IPS-NIHi7 (cell line): ENCODE measurements around the gene CDH12.
"Not testable (repeated sequence)": the region's sequence is repeated elsewhere in the genome, so short reads cannot be mapped to it uniquely, and the experiment has no call there.

Experiments used
- DNase-seq: peaks from one replicate; pipeline ENCODE4 v3.0.0; 2012; ENCODE audit warnings: mixed read lengths; ENCODE audit errors: extremely low spot score

CDH12 gene

DNA sequence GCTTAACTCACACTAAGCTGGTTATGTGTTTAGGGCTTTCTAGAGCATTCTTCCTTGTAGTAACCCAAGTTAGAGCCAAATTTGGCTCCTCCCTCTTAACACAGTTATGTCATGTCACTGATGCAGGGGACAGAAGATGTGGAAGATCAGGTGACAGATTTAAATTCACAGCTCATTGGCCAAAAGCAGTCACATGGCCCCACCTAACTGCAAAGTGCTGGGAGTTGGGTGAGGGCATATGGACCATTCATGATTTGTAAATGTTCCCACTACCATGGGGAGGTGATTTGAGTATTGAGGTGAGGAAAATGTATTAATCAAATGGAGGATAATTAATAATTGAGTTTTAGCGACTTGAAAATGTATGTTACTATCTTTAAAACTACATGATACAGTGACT, 829.4 kb downstream of the CDH12 start:
- no peak for DNase-seq

DNA sequence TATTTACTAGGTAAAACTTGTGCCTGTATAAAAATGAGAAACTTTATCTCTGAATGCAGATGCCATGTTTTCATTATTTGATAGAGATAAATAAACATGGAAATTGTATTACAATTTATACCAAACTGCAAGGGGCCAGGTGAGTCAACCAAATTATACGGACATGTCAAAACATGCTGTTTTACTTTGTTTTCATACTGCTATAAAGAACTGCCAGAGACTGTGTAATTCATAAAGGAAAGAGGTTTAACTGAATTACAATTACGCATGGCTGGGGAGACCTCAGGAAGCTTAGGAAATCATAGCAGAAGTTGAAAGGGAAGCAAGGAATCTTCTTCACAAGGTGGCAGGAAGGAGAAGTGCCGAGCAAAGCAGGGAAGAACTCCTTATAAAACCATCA, 840.3 kb downstream of the CDH12 start:
- not testable (repeated sequence) for DNase-seq

DNA sequence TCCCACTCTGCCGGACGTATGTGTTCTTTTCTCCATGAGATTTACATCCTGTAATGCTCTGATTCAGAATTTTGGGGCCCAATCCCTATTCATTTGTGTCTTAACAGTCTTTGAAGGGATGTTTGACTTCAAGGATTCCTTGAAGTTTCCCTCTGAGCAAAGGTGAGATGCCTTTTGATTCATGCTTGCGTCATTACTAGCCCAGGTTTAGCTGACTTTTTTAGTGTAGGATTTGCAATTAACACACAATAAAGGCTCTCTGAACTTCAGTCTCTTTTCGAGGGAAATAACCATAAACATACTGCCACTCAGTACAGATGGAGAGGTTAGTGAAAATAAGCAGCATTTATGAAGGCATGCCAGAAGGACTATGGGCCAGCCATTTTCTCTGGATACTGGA, 842.3 kb downstream of the CDH12 start:
- DNase-seq: not testable (repeated sequence)

DNA sequence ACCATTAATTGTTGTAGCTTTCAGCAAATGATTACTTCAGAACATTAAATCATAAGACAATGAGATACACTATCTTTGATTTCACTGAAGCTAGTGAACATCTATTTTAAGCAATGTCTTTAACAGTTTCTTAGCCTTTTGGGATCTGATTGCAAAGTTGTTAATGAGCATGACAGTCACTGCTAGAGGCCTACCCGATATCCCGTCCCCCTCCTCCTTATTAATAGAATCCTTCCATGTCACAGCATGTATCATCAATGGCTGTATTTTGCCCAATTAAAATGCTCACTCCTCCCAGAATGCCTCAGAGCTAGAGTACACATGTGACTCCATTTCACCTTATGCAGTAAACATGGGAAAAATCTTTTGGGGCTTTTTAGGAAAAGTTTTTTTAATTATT, 852.0 kb downstream of the CDH12 start:
- not testable (repeated sequence) for DNase-seq

DNA sequence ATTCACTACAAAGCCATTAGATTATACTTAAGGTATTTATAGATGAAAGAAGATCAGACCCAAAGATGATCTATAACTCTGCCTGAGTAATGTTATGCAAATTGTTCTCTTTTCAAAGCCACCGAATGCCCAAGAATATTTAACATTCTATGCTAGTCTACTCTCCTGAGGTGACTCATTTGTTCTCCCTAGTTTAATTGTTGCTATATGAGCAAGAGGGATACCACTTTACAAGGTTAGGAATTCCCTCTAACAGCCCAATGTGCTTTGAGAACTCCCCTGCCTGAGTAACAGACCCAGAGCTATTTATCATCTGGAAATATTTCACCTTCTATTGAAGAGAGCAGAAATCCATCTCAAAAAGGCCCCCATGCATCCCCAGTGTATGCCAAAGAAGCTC, 867.3 kb downstream of the CDH12 start:
- DNase-seq: not testable (repeated sequence)

DNA sequence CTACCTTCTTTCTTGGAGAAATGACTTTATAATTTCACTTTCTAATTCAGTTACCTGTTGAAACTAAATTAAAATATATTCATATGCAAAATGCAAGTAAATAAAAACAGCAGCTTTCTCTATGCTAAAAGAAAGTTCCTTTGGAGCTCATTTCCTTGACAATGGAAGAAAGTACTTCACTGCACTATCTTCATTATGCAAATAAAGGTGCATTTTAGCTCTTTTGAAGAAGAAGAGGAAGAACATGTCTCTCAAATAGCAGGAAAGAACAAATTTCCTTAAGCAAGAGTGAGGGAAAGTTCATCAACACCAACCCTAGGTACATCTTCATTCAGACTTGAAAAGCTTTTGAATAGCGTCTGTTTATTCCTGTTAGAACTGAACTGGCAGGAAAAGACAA, 901.6 kb downstream of the CDH12 start:
- DNase-seq: not testable (repeated sequence)

DNA sequence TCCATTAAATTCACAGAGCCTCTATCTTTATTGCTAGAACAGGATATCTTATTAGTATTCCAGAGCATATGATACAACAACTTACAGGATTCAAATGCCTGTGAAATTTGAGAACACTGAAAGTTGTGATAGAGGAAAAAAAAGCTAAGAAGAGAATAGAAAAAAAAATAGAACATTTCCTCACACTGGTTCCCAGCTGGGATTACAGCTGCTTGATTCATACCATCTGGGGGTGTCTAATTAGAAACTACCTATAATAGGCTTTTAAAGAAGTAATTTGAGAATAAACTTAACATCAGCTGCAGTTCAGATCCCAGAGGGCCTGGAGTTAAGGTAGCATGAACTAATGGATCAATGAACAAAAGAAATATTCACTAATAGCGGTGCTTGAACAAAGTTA, 922.0 kb downstream of the CDH12 start:
- no peak for DNase-seq

DNA sequence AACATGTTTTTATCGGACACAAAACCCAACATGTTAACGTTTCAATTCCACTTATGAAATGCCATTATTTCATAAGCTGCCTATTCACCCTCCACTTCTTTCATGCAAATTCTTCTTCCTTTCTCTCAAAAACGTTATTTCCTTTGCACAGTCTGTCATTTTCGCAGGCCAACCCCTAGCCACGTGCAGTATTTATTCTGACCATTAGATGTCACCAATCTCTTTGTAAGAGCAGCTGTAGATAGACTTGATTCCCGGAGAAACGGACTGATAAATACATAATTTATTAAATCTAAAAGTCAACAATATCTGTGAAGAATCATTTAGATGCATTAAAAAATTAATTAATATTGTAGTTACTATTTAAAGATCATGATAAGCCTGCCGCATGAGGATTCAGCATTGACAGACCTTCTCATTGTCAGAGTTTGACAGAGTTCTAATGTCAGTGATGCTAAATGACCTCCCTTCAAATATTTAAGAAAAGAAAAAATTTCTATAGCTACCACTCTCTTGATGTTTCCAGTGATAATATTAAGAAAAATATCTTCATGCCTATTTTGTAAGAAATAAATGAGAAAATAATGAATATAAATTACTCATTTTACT, 933.6 kb downstream of the CDH12 start:
- peak; percentile 20 for DNase-seq

DNA sequence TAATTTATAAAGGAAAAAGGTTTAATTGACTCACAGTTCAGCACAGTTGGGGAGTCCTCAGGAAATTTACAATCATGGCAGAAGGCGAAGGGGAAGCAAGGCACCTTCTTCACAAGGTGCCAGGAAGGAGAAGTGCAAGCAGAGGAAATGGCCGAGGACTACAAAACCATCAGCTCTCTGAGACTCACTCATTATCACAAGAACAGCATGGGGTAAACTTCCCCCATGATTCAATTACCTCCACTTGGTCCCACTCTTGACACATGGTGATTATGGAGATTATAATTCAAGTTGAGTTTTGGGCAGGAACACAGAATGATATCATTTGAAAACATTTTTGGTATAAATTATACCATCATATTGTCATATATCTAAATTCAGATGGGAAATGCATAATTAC, 934.7 kb downstream of the CDH12 start:
- DNase-seq: no peak

DNA sequence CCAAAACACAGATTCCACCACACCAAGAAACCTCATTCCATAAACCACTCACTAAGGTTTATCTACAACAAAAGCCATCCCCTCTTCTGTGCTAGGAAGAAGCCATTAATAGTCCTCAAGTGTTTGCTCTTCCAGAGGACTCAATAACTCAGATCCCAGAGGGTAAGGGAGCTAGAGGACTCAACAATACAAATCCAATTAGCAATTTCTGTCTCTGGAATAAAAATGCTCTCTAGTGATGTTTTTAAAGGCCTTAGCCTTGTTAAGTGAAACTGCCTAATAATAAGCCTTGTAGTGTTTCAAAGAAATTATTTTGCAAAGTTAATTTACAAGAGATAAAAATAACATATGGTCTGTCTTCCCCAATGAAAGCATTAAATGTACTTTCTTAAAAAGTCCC, 942.4 kb downstream of the CDH12 start:
- DNase-seq: no peak

DNA sequence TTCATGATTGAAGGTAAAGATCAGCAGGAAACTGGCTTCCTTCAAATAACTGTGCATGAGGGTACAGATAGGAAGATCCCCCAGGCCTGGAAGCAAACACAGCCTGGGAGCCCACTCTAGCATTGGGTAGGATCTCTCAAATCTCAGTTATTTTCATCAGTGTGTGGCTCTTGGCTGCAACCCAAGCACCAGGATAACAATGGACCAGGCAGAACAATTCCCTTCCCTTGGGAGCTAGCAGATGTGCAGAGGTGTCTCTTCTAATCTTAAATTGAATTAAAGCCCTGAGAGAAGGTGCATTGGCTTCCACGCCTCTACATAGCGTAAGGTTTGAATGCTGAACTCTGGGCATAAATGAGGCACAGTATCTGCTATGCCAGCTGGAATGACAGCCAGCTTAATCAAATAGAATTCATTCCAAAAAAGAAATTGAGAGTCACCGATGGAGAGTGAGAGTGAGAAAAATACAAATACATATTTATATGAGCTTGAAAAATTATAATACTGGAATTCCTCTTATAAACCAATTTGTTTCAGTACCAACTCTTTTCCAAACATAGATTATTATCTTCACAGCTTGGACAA, 957.3 kb downstream of the CDH12 start:
- no peak for DNase-seq

DNA sequence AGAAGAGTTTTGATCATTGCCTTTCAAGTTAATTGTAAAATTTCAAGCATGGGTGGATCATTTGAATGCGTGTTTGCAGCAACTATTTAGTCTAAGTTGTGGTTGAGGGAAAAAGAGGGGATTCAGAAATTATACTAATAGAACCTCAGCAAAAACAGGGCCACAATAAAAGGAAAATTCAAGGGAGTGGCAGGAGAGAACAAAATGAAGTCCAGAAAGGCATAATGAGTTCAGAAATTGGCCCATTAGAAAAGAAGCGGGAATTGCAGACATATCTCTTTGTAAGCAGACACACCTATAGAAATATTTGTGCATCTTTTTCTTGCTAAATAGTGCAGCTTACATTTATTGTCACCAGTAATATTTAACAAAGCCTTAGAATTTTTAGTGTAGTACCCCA, 960.0 kb downstream of the CDH12 start:
- DNase-seq: no peak

DNA sequence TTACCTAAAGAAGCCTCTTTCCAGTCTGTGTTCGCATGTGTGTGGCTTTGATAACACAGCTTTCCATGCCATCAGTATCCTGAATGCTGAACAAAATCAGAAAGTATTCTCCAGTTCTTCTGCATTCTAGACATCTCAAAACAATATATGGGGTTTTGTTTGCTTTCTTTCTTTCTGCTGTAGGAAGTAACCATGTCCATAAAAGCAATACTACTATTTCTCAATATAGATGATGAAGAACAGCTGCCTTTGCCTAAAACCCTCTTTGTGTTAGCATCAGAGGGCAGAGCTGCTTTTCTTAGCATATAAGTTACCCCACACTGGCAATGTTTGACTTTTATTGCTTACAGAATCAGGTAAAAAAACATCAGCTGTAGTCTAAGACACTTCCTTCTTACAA, 963.6 kb downstream of the CDH12 start:
- no peak for DNase-seq

DNA sequence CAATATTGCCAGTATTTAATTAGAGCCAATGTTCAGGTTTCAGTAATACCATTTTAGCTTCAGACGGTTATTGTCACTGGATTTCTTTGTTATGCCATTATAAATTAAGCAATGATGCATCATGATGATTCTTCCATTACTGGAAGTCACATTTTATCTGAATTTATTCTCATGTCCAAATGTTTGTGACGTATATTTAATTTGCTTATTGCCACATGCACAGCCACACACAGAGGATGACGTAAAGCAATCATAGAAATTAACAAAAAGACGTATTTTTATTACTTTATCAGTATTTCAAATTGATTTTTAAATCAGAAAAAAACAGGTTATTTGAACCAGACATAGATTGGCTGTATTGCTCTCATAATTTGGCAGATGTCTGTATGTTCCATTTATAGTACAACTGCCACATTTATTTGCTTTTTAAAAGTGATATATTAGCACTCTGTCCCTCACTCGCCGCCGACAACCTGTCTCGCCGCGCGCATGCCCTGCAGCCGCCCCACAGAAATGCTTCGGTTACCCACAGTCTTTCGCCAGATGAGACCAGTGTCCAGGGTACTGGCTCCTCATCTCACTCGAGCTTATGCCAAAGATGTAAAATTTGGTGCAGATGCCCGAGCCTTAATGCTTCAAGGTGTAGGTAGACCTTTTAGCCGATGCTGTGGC, 970.9 kb downstream of the CDH12 start:
- no peak for DNase-seq

DNA sequence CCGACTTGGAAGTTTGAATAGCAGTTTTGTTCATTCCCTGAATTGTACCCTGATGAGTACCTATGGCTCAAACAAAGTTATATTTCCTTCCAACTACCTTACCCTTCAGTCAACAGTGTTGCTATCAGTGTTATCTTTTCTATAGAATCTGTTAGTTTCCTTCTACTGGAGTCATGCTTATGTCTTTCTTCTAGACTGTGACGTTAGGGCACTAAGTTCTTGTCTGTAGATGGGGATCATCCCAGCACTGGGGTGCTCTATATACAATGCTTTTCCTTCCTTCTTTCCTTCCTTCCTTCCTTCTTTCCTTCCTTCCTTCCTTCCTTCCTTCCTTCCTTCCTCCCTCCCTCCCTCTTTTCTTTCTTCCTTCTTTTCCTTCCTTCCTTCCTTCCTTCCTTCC, 973.0 kb downstream of the CDH12 start:
- DNase-seq: no peak

DNA sequence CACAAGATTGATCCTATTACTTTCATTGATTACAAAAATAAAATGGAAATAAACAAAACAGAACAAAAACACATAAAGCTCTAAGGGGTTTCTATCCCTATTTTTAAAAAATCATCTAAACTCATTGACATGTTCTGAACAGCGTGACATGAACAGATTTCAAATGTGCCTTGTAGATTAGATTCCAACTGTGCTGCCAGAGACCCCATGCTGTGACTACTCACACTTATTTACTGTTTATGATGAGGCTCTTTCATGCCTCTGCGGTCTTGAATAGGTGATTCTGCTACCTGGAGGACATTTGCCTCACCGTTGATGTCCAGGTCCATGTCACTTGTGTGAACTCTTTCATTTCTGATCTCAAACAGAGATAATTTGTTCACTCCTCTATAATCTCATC, 990.2 kb downstream of the CDH12 start:
- DNase-seq: no peak

DNA sequence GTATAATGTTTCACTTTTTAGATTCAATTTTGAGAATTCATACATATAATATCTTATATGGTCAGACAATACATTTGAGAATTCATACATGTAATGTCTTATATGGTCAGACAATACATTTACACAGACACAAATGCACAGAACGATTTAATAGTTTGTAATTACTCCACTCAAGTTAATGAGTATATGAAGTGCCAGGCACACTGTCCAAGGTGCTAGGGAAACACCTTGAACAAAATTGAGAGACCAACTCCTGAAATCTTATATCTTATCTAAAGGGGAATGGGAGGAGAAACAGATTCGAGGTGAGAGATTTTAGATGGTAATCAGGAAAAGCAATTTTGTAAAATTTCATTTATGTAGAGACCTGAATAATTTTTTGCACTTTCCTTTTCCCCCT, 994.7 kb downstream of the CDH12 start:
- DNase-seq: no peak

DNA sequence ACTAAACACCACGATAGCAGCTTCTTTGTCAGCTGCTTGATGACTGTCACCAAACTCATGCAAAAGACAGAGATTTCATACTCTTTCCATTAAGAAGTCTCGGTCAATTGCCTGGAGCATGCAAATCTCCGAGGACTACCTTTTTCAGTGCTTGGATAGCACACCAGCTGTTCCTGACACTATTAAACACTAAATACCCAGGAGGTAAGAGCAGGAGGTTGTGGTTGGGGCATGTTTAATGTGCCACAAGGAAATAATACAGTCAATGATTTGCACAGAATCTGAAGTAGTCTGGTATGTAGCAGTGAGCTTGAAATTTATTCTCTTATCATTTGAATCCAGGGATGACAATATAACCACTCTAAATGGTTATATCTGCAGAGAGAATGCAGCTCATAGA, 996.2 kb downstream of the CDH12 start:
- no peak for DNase-seq

DNA sequence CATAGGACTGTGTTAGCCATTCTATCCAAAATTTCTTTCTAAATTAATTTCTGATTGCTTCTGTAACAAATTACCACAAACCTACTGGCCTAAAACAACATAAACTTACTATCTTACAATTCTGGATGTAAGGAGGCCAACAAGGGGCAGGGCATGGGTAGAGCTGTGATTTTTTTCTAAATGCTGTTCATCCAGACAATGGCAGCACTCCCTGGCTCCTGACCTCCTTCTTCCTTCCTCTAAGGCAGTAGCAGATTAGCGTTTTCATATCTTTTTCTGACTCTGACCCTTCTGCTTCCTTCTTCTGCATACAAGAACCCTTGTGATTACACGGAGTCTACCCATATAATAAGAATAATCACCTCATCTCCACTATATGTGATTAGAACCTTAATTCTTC, 1005.8 kb downstream of the CDH12 start:
- no peak for DNase-seq

DNA sequence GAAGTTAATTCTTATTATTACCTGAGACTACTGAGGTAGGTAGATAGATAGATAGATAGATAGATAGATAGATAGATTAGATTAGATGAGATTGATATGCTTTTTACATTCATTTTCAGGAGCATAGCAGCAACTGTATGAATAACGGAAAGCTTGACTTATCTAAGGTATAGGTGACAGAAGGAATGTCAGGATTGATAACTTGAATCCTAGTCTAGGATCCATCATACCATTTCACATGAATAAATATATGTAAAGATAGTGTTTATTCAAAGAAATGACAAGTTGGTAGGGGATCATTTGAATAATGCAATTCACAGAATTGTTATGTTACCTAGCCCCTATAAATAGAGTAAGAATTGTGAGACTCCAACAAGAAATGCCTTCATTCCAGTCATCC, 1008.2 kb downstream of the CDH12 start:
- no peak for DNase-seq

DNA sequence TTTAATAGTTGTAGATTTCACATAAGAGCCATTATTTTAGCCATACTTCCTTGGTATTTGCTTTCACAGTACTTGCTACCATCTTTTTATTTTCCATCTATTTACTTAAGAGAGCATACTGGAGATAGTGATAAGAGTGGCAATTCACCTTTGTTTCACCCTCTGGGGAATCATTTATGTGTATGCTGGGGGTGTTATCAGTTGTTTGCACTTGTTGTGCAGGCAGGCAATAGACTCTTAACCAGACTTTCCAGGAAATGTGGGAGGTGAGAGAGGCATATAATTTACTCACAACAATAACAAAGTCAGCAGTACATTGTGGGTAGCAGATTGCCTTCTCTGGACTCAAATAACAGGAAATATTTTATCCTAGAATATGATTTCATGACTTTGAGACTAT, 1018.3 kb downstream of the CDH12 start:
- DNase-seq: no peak

DNA sequence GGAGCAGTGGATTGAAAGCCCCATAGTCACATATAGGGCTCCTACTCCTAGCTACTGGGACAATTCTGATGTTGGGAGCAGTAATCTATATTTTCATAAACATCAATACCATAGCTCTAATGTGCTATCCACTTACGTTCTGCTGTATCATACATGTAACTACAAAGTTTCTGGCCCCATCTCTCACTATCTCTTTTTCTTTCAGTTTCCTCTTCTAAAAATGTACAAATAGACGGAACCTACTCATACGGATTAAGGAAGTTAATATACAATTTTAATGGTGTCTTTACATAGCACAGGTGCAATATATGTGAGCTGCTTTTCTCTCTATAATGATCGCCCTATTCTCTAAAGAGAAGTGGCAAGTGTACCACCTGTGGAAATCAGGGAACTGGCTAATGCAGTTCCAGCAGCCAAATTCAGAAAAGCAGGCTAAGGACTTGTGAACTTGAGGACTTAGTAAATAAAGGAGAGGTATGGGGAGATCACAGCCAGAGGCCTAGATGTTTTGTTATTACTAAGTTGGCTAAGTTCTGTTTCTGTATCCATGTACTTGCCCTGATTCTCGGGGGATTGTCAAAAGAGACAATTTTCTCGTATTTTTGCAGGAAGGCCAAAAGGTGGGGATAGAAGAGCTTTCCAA, 1021.9 kb downstream of the CDH12 start:
- DNase-seq: no peak

DNA sequence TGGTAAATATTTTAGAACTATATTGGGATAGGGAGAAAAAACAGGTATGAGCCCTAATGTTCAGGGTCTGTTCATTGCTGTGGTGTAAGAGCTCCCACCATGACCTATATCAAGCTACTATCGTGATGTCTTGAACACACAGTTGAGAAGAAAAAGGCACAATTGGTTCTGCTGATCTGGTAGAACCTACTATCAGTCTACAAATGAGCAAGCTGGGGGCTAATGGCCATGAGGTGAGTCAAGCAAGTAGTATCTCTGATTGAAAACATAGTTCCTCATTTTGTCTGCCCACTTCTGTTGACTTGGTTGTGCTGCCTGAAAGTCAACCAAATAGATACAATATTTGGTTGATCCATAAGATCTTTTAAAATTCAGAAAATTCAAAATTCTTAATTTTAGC, 1026.3 kb downstream of the CDH12 start:
- no peak for DNase-seq
